A549 treated with dexamethasone at 1 μM for 4 hours (cell line): ENCODE measurements around the gene ANKRD65. TPM values are rescaled to one million over a fixed set of nuclear protein-coding genes. Genes with fewer than 3 reads are reported as not detected.

ENCODE experiments used
- total RNA-seq: library from RNA; stranded (reverse); fragments of 200-300 nt; extraction: Qiagen RNA extraction; gene quantifications from 5 replicates; pipeline ENCODE4 v1.2.3, GENCODE V29; 2022

The ANKRD65 gene
- 0.05 TPM in 1 of 5 replicates, not detected in the others for total RNA-seq

GRCh38 chr1:1421147-1421906 is at the start of gene ANKRD65:
Gene ANKRD65, minus strand, starts transcription at chr1:1421276. Its CDS starts 271 bp downstream, at chr1:1421005.

GRCh38 chr1:1449099-1449739 is 28.1 kb upstream of the ANKRD65 start, which contains the start of gene ATAD3C:
Gene ATAD3C, plus strand, starts transcription at chr1:1449689. Its CDS starts 995 bp downstream, at chr1:1450684.

GRCh38 chr1:1435106-1435903 is 14.2 kb upstream of the ANKRD65 start, which contains the start of gene VWA1:
Gene VWA1, plus strand, starts transcription at chr1:1435690. Its CDS starts 59 bp downstream, at chr1:1435749.

GRCh38 chr1:1406821-1407635 is 14.0 kb downstream of the ANKRD65 start, which contains the start of gene MRPL20:
Gene MRPL20, minus strand, starts transcription at chr1:1407293. Its CDS starts 76 bp downstream, at chr1:1407217.

GRCh38 chr1:1399187-1399871 is 21.7 kb downstream of the ANKRD65 start, which contains the start of gene CCNL2:
Gene CCNL2, minus strand, starts transcription at chr1:1399335. Its CDS starts 29 bp downstream, at chr1:1399306.

GRCh38 chr1:1374929-1375662 is 46.0 kb downstream of the ANKRD65 start, which contains the start of gene AURKAIP1:
Gene AURKAIP1, minus strand, starts transcription at chr1:1375207. Its CDS starts 451 bp downstream, at chr1:1374756.

Other genes starting within 250 kb of the ANKRD65 start
- 0.03 TPM in 1 of 5 replicates, not detected in the others for gene TTLL10, start 247.4 kb downstream of the ANKRD65 start, total RNA-seq
- 0.07 TPM in 1 of 5 replicates, not detected in the others for gene TNFRSF18, start 214.7 kb downstream of the ANKRD65 start, total RNA-seq
- 0.06 to 0.15 TPM (median 0.10 TPM) in 4 of 5 replicates, not detected in the other for gene TNFRSF4, start 207.1 kb downstream of the ANKRD65 start, total RNA-seq
- gene SDF4, start 189.3 kb downstream of the ANKRD65 start, total RNA-seq = 92.5 to 135 TPM (median 132 TPM) in 5 replicates
- 10.7 to 17.9 TPM (median 16.5 TPM) in 5 replicates for gene B3GALT6, start 189.0 kb downstream of the ANKRD65 start, total RNA-seq
- gene C1QTNF12, start 174.6 kb downstream of the ANKRD65 start, total RNA-seq = 0.70 to 2.4 TPM (median 1.5 TPM) in 5 replicates
- gene UBE2J2, start 147.4 kb downstream of the ANKRD65 start, total RNA-seq = 37.3 to 49.1 TPM (median 46.4 TPM) in 5 replicates
- gene SCNN1D, start 140.8 kb downstream of the ANKRD65 start, total RNA-seq = 0.89 to 1.4 TPM (median 1.1 TPM) in 5 replicates
- gene ACAP3, start 113.3 kb downstream of the ANKRD65 start, total RNA-seq = 5.8 to 17.5 TPM (median 13.1 TPM) in 5 replicates
- 12.1 to 23.7 TPM (median 21.1 TPM) in 5 replicates for gene PUSL1, start 112.7 kb downstream of the ANKRD65 start, total RNA-seq
- gene INTS11, start 96.6 kb downstream of the ANKRD65 start, total RNA-seq = 45.7 to 59.9 TPM (median 58.4 TPM) in 5 replicates
- 16.0 to 25.5 TPM (median 24.1 TPM) in 5 replicates for gene CPTP, start 96.5 kb downstream of the ANKRD65 start, total RNA-seq
- gene TAS1R3, start 90.0 kb downstream of the ANKRD65 start, total RNA-seq = 0.12 to 0.21 TPM (median 0.17 TPM) in 5 replicates
- gene DVL1, start 71.9 kb downstream of the ANKRD65 start, total RNA-seq = 35.7 to 69.6 TPM (median 67.1 TPM) in 5 replicates
- gene MXRA8, start 62.7 kb downstream of the ANKRD65 start, total RNA-seq = 0.07 to 0.29 TPM (median 0.12 TPM) in 4 of 5 replicates, not detected in the other
- 116 to 165 TPM (median 153 TPM) in 5 replicates for gene AURKAIP1, start 46.1 kb downstream of the ANKRD65 start, total RNA-seq
- gene CCNL2, start 21.9 kb downstream of the ANKRD65 start, total RNA-seq = 29.8 to 55.4 TPM (median 47.5 TPM) in 5 replicates
- gene MRPL20, start 14.0 kb downstream of the ANKRD65 start, total RNA-seq = 122 to 160 TPM (median 123 TPM) in 5 replicates
- gene VWA1, start 14.4 kb upstream of the ANKRD65 start, total RNA-seq = 4.2 to 13.3 TPM (median 12.5 TPM) in 5 replicates
- not detected in 5 replicates for gene ATAD3C, start 28.4 kb upstream of the ANKRD65 start, total RNA-seq
- 1.7 to 3.2 TPM (median 2.8 TPM) in 5 replicates for gene ATAD3B, start 50.5 kb upstream of the ANKRD65 start, total RNA-seq
- gene ATAD3A, start 90.9 kb upstream of the ANKRD65 start, total RNA-seq = 25.4 to 40.1 TPM (median 36.8 TPM) in 5 replicates
- 0.20 to 0.52 TPM (median 0.37 TPM) in 5 replicates for gene TMEM240, start 119.3 kb upstream of the ANKRD65 start, total RNA-seq
- gene SSU72, start 153.6 kb upstream of the ANKRD65 start, total RNA-seq = 89.6 to 116 TPM (median 106 TPM) in 5 replicates
- gene FNDC10, start 178.9 kb upstream of the ANKRD65 start, total RNA-seq = 4.8 to 10.5 TPM (median 8.4 TPM) in 5 replicates
- 7.5 to 18.7 TPM (median 16.1 TPM) in 5 replicates for gene MIB2, start 194.2 kb upstream of the ANKRD65 start, total RNA-seq
- 0.46 to 0.79 TPM (median 0.61 TPM) in 4 of 5 replicates, not detected in the other for gene MMP23B, start 210.9 kb upstream of the ANKRD65 start, total RNA-seq
- gene CDK11B, start 237.7 kb upstream of the ANKRD65 start, total RNA-seq = 21.9 to 26.1 TPM (median 25.6 TPM) in 5 replicates